HepG2 (cell line): ENCODE data around the gene ZCCHC3. TPM values are rescaled to one million over a fixed set of nuclear protein-coding genes. Genes with fewer than 3 reads are reported as not detected.

Experiments
- FOXA1 ChIP-seq, 2 experiments: fragments of 450-650 bp in 1 of 2; sonication (generic) in 1 of 2; formaldehyde crosslinking in 1 of 2; IDR thresholded peaks; 2 replicates each; pipeline versions ENCODE4 v1.4.0 to v1.6.1; 2016 to 2020; ENCODE audit warnings: missing genetic modification reagents in 1 of 2
- FOXK1 ChIP-seq: sonication (generic); formaldehyde crosslinking; IDR thresholded peaks from 2 replicates; pipeline ENCODE4 v1.4.0; 2020; ENCODE audit warnings: low read depth, missing genetic modification reagents, borderline replicate concordance
- ISX ChIP-seq: sonication (generic); formaldehyde crosslinking; conservative IDR thresholded peaks from 2 replicates; pipeline ENCODE4 v1.5.0; 2020; ENCODE audit warnings: missing genetic modification reagents
- KDM2A ChIP-seq: sonication (generic); formaldehyde crosslinking; IDR thresholded peaks from 2 replicates; pipeline ENCODE4 v1.4.0; 2020; ENCODE audit warnings: low read depth, missing genetic modification reagents, borderline replicate concordance
- SNRNP70 ChIP-seq: fragments of 200-400 bp; formaldehyde crosslinking; IDR thresholded peaks from 2 replicates; pipeline ENCODE4 v1.6.1; 2017; ENCODE audit warnings: mild to moderate bottlenecking, low read depth, low read length, moderate library complexity
- ZC3H4 ChIP-seq: sonication (generic); formaldehyde crosslinking; IDR thresholded peaks from 2 replicates; pipeline ENCODE4 v1.4.0; 2020; ENCODE audit warnings: missing genetic modification reagents, borderline replicate concordance
- ZNF10 ChIP-seq: sonication (generic); formaldehyde crosslinking; IDR thresholded peaks from 2 replicates; pipeline ENCODE4 v1.4.0; 2020; ENCODE audit warnings: mild to moderate bottlenecking, low read depth, missing genetic modification reagents, borderline replicate concordance
- ZNF326 ChIP-seq: sonication (generic); formaldehyde crosslinking; IDR thresholded peaks from 2 replicates; pipeline ENCODE4 v1.4.0; 2020; ENCODE audit warnings: missing genetic modification reagents, borderline replicate concordance
- ZNF333 ChIP-seq: sonication (generic); formaldehyde crosslinking; IDR thresholded peaks from 2 replicates; pipeline ENCODE4 v1.4.0; 2020; ENCODE audit warnings: mild to moderate bottlenecking, missing genetic modification reagents, borderline replicate concordance
- ZNF335 ChIP-seq: sonication (generic); formaldehyde crosslinking; IDR thresholded peaks from 2 replicates; pipeline ENCODE4 v1.4.0; 2020; ENCODE audit warnings: missing genetic modification reagents
- ZNF547 ChIP-seq: sonication (generic); formaldehyde crosslinking; IDR thresholded peaks from 2 replicates; pipeline ENCODE4 v1.5.1; 2020; ENCODE audit warnings: mild to moderate bottlenecking, missing genetic modification reagents
- ZNF891 ChIP-seq: sonication (generic); formaldehyde crosslinking; IDR thresholded peaks from 2 replicates; pipeline ENCODE4 v1.5.0; 2020; ENCODE audit warnings: mild to moderate bottlenecking, missing genetic modification reagents
- ZSCAN21 ChIP-seq: sonication (generic); formaldehyde crosslinking; IDR thresholded peaks from 2 replicates; pipeline ENCODE4 v1.8.0; 2022; ENCODE audit warnings: mild to moderate bottlenecking, missing genetic modification reagents, moderate library complexity, borderline replicate concordance
- polyA plus RNA-seq, 8 experiments: library from polyadenylated mRNA; depleted of rRNA in 3 of 8; stranded (reverse) in 7 of 8; unstranded in 1 of 8; fragments of >200 nt; fragmentation: Illumina TruSeq in 4 of 8; extraction: Trizol in 4 of 8; gene quantifications; 2 replicates each; pipeline versions ENCODE4 v1.2.1 to v1.2.3, GENCODE V29; 2011 to 2016; ENCODE audit warnings: low read depth in 4 of 8, missing spikeins in 1 of 8, mixed read lengths in 1 of 8; ENCODE audit not compliant: insufficient read depth in 1 of 8
- total RNA-seq, 5 experiments: library from RNA; depleted of rRNA; stranded (reverse); fragments of >200 nt; fragmentation: Illumina TruSeq; extraction: Trizol; gene quantifications; 2 replicates each; pipeline ENCODE4 v1.2.3, GENCODE V29; 2016; ENCODE audit warnings: low read depth in 1 of 5
- TF ChIP-seq, protein P1 (sequence below): IDR thresholded peaks from 2 replicates; pipeline ENCODE4 v1.6.1; 2016; ENCODE audit warnings: control low read depth
- TF ChIP-seq, protein P2 (sequence below), 2 experiments: sonication (generic) in 1 of 2; formaldehyde crosslinking in 1 of 2; IDR thresholded peaks; 2 replicates each; pipeline versions ENCODE4 v1.5.1 to v1.6.1; 2011 to 2020; ENCODE audit warnings: borderline replicate concordance in 1 of 2, low read depth in 1 of 2, low read length in 1 of 2, mild to moderate bottlenecking in 1 of 2, missing genetic modification reagents in 1 of 2, moderate library complexity in 1 of 2
- TF ChIP-seq, protein P3 (sequence below): sonication (generic); formaldehyde crosslinking; IDR thresholded peaks from 2 replicates; pipeline ENCODE4 v1.4.0; 2020; ENCODE audit warnings: mild to moderate bottlenecking, missing genetic modification reagents
- TF ChIP-seq, protein P4 (sequence below): sonication (generic); formaldehyde crosslinking; IDR thresholded peaks from 2 replicates; pipeline ENCODE4 v1.5.0; 2020; ENCODE audit warnings: mild to moderate bottlenecking, missing genetic modification reagents, borderline replicate concordance

Gene ZCCHC3
- total and polyA plus RNA-seq, 2 of the 13 experiments (the other 11 are each of a cell fraction or from before 2014, with no cell fraction given): 46.6 to 63.0 TPM

DNA sequence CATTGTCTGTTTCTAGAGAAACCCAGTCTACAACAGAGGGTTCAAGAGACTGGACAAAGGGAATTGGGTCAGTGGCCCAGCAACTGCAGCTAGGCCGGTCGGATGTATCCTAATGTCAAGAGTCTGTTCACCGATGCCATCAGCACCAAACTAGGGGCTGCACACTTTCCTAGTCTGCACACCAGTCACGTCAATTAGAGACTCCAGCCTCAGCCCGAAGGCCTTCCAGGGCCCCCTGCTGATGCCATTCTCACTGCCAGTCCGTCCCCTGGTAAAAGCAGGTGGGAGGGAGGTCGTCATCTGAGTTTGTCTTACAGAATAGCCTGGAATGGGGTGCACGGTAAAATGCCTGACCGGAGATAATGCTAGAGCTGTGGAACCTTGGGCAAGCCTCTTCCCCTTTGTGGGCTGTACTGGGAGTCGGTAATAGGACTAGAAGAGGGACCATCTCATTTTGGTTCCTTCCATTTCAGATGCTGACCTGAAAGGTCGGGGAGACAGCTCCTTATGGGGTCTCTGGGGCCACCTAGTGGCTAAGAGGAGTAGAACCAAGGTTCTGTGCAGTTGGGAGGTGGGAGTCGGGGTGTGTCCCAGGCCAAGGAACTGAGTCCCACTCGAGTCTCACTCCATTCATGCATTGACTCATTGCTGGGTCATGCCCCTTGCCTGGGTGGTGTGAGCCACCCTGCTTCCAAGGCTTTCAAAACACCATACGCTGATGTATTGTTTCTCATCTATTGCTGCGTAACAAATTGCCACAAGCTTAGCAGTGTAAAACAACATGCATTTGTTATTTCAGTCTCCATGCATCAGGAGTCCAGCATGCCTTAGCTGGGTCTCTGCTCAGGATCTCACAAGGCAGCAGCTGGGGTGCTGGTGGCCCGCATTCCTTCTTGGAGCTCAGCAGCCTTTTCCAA lies 33.1 kb downstream of the ZCCHC3 start (continued):
- no peak for TF ChIP-seq ZNF547
- TF ChIP-seq, protein P1, sequence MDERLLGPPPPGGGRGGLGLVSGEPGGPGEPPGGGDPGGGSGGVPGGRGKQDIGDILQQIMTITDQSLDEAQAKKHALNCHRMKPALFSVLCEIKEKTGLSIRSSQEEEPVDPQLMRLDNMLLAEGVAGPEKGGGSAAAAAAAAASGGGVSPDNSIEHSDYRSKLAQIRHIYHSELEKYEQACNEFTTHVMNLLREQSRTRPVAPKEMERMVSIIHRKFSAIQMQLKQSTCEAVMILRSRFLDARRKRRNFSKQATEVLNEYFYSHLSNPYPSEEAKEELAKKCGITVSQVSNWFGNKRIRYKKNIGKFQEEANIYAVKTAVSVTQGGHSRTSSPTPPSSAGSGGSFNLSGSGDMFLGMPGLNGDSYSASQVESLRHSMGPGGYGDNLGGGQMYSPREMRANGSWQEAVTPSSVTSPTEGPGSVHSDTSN (CRISPR knock-in tag): no peak
- no peak for TF ChIP-seq ISX (CRISPR knock-in tag)
- TF ChIP-seq, protein P2, sequence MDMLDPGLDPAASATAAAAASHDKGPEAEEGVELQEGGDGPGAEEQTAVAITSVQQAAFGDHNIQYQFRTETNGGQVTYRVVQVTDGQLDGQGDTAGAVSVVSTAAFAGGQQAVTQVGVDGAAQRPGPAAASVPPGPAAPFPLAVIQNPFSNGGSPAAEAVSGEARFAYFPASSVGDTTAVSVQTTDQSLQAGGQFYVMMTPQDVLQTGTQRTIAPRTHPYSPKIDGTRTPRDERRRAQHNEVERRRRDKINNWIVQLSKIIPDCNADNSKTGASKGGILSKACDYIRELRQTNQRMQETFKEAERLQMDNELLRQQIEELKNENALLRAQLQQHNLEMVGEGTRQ (IDR thresholded peaks at IDR 0.05; ENCODE audit: low read depth, low read length): no peak
- TF ChIP-seq, protein P2 (CRISPR knock-in tag; IDR thresholded peaks at IDR 0.05; ENCODE audit: borderline replicate concordance): no peak
- TF ChIP-seq ZC3H4 (CRISPR knock-in tag): peak; percentile 54; the same call in 1 of the 2 replicates
- TF ChIP-seq FOXA1 (IDR thresholded peaks at IDR 0.05): no peak
- TF ChIP-seq FOXA1 (CRISPR knock-in tag; IDR thresholded peaks at IDR 0.05): no peak
- no peak for TF ChIP-seq ZNF333 (CRISPR knock-in tag)
- TF ChIP-seq SNRNP70: no peak
- no peak for TF ChIP-seq FOXK1 (CRISPR knock-in tag)
- peak; percentile 84 for TF ChIP-seq KDM2A (CRISPR knock-in tag)
- TF ChIP-seq ZNF891: peak; percentile 90
- TF ChIP-seq ZNF335 (CRISPR knock-in tag): no peak
- no peak for TF ChIP-seq ZNF10 (CRISPR knock-in tag)
- TF ChIP-seq, protein P3, sequence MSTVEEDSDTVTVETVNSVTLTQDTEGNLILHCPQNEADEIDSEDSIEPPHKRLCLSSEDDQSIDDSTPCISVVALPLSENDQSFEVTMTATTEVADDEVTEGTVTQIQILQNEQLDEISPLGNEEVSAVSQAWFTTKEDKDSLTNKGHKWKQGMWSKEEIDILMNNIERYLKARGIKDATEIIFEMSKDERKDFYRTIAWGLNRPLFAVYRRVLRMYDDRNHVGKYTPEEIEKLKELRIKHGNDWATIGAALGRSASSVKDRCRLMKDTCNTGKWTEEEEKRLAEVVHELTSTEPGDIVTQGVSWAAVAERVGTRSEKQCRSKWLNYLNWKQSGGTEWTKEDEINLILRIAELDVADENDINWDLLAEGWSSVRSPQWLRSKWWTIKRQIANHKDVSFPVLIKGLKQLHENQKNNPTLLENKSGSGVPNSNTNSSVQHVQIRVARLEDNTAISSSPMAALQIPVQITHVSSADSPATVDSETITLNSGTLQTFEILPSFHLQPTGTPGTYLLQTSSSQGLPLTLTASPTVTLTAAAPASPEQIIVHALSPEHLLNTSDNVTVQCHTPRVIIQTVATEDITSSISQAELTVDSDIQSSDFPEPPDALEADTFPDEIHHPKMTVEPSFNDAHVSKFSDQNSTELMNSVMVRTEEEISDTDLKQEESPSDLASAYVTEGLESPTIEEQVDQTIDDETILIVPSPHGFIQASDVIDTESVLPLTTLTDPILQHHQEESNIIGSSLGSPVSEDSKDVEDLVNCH: 0 out of 2 replicates have a peak, but pooled peaks have one; percentile 73
- TF ChIP-seq, protein P4, sequence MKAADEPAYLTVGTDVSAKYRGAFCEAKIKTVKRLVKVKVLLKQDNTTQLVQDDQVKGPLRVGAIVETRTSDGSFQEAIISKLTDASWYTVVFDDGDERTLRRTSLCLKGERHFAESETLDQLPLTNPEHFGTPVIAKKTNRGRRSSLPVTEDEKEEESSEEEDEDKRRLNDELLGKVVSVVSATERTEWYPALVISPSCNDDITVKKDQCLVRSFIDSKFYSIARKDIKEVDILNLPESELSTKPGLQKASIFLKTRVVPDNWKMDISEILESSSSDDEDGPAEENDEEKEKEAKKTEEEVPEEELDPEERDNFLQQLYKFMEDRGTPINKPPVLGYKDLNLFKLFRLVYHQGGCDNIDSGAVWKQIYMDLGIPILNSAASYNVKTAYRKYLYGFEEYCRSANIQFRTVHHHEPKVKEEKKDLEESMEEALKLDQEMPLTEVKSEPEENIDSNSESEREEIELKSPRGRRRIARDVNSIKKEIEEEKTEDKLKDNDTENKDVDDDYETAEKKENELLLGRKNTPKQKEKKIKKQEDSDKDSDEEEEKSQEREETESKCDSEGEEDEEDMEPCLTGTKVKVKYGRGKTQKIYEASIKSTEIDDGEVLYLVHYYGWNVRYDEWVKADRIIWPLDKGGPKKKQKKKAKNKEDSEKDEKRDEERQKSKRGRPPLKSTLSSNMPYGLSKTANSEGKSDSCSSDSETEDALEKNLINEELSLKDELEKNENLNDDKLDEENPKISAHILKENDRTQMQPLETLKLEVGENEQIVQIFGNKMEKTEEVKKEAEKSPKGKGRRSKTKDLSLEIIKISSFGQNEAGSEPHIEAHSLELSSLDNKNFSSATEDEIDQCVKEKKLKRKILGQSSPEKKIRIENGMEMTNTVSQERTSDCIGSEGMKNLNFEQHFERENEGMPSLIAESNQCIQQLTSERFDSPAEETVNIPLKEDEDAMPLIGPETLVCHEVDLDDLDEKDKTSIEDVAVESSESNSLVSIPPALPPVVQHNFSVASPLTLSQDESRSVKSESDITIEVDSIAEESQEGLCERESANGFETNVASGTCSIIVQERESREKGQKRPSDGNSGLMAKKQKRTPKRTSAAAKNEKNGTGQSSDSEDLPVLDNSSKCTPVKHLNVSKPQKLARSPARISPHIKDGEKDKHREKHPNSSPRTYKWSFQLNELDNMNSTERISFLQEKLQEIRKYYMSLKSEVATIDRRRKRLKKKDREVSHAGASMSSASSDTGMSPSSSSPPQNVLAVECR: no peak; the same call in 1 of the 2 replicates
- TF ChIP-seq ZNF326 (CRISPR knock-in tag): no peak; the same call in 1 of the 2 replicates
- TF ChIP-seq ZSCAN21: no peak
